IMR-90 (cell line): ENCODE measurements around the gene MTCP1.

Experiments used
- BHLHE40 ChIP-seq: fragments of 150-350 bp; IDR thresholded peaks from 2 replicates; pipeline ENCODE4 v1.6.1; 2016; ENCODE audit warnings: mild to moderate bottlenecking, low read depth, low read length
- CEBPB ChIP-seq: IDR thresholded peaks from 2 replicates; pipeline ENCODE4 v1.6.1; 2012; ENCODE audit warnings: low read depth, low read length, improper control_type of control experiment
- CTCF ChIP-seq: conservative IDR thresholded peaks from 2 replicates; pipeline ENCODE4 v1.5.1; 2012; ENCODE audit warnings: mild to moderate bottlenecking, low read depth, low read length, improper control_type of control experiment
- MAFK ChIP-seq: IDR thresholded peaks from 2 replicates; pipeline ENCODE4 v1.6.1; 2012; ENCODE audit warnings: low read depth, low read length, improper control_type of control experiment
- MAZ ChIP-seq: IDR thresholded peaks from 2 replicates; pipeline ENCODE4 v1.6.1; 2012; ENCODE audit warnings: low read depth, mild to moderate bottlenecking, low read length, improper control_type of control experiment, moderate library complexity, borderline replicate concordance
- MXI1 ChIP-seq: IDR thresholded peaks from 2 replicates; pipeline ENCODE4 v1.6.1; 2012; ENCODE audit warnings: low read depth, mild to moderate bottlenecking, low read length, moderate library complexity, borderline replicate concordance
- NFE2L2 ChIP-seq: fragments of 150-350 bp; IDR thresholded peaks from 2 replicates; pipeline ENCODE4 v1.6.1; 2016; ENCODE audit warnings: low read depth, mild to moderate bottlenecking, low read length
- POLR2A ChIP-seq: IDR thresholded peaks from 2 replicates; pipeline ENCODE4 v1.6.1; 2012; ENCODE audit warnings: mild to moderate bottlenecking, low read depth, low read length
- RAD21 ChIP-seq: IDR thresholded peaks from 2 replicates; pipeline ENCODE4 v1.6.1; 2012; ENCODE audit warnings: low read length, improper control_type of control experiment
- RCOR1 ChIP-seq: IDR thresholded peaks from 2 replicates; pipeline ENCODE4 v1.6.1; 2012; ENCODE audit warnings: mild to moderate bottlenecking, low read length, improper control_type of control experiment; ENCODE audit not compliant: insufficient replicate concordance
- RFX5 ChIP-seq: IDR thresholded peaks from 2 replicates; pipeline ENCODE4 v1.8.0; 2012; ENCODE audit warnings: low read depth, mild to moderate bottlenecking, low read length, moderate library complexity
- SMC3 ChIP-seq: fragments of 150-350 bp; IDR thresholded peaks from 2 replicates; pipeline ENCODE4 v1.6.1; 2016; ENCODE audit warnings: low read depth, mild to moderate bottlenecking, antibody characterized with exemption, low read length, moderate library complexity
- TF ChIP-seq, protein P1 (sequence below): fragments of 150-350 bp; IDR thresholded peaks from 2 replicates; pipeline ENCODE4 v1.6.1; 2017; ENCODE audit warnings: mild to moderate bottlenecking, antibody characterized with exemption, low read length, low read depth

DNA sequence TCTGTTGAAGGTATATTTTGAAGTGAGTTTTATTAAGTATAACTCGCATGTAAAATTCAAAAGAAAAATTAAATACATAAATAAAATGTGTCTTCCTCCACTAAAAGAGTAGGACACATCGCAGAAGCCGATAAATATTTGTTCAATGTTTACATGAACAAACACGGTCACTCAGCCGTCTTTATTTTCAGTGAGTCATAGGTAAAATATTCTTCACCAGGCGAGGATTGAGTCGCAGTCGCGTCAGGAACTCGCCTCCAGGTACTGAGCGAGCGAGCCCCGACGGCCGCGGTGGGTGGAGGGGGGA, 44.6 kb downstream of the MTCP1 start:
- no peak for TF ChIP-seq MAZ
- no peak for TF ChIP-seq CTCF
- TF ChIP-seq SMC3, result no peak
- no peak for TF ChIP-seq MXI1
- no peak for TF ChIP-seq POLR2A
- TF ChIP-seq MAFK, result no peak
- no peak for TF ChIP-seq NFE2L2
- no peak for TF ChIP-seq BHLHE40
- TF ChIP-seq CEBPB, result no peak
- TF ChIP-seq RAD21, result no peak
- TF ChIP-seq RCOR1, result no peak
- no peak for TF ChIP-seq RFX5
- TF ChIP-seq, protein P1, sequence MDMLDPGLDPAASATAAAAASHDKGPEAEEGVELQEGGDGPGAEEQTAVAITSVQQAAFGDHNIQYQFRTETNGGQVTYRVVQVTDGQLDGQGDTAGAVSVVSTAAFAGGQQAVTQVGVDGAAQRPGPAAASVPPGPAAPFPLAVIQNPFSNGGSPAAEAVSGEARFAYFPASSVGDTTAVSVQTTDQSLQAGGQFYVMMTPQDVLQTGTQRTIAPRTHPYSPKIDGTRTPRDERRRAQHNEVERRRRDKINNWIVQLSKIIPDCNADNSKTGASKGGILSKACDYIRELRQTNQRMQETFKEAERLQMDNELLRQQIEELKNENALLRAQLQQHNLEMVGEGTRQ, result no peak
